ENCODE results near the gene ABCB9.

- TF ChIP-seq, protein P1, sequence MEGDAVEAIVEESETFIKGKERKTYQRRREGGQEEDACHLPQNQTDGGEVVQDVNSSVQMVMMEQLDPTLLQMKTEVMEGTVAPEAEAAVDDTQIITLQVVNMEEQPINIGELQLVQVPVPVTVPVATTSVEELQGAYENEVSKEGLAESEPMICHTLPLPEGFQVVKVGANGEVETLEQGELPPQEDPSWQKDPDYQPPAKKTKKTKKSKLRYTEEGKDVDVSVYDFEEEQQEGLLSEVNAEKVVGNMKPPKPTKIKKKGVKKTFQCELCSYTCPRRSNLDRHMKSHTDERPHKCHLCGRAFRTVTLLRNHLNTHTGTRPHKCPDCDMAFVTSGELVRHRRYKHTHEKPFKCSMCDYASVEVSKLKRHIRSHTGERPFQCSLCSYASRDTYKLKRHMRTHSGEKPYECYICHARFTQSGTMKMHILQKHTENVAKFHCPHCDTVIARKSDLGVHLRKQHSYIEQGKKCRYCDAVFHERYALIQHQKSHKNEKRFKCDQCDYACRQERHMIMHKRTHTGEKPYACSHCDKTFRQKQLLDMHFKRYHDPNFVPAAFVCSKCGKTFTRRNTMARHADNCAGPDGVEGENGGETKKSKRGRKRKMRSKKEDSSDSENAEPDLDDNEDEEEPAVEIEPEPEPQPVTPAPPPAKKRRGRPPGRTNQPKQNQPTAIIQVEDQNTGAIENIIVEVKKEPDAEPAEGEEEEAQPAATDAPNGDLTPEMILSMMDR (conservative IDR thresholded peaks at IDR 0.05; ENCODE audit: low read depth in 2 of 2) = peak in 1 of 2 experiments; percentile 26; a peak in 2 of 4 replicates
- TF ChIP-seq EZH2 (IDR thresholded peaks at IDR 0.05; ENCODE audit: low read depth, unreplicated experiment) (no peak), JUNB (IDR thresholded peaks at IDR 0.05; ENCODE audit: unreplicated experiment) (no peak), CREB1 (CRISPR knock-in tag; IDR thresholded peaks at IDR 0.05; ENCODE audit: low read depth) (no peak), REST (IDR thresholded peaks at IDR 0.05; ENCODE audit: unreplicated experiment) (no peak), POLR2AphosphoS5 (IDR thresholded peaks at IDR 0.05; ENCODE audit: low read depth) (no peak), EZH2phosphoT487 (IDR thresholded peaks at IDR 0.05; ENCODE audit: unreplicated experiment) (no peak), ZNF114 (CRISPR knock-in tag; IDR thresholded peaks at IDR 0.05) (no peak)
- TF ChIP-seq, protein P2, sequence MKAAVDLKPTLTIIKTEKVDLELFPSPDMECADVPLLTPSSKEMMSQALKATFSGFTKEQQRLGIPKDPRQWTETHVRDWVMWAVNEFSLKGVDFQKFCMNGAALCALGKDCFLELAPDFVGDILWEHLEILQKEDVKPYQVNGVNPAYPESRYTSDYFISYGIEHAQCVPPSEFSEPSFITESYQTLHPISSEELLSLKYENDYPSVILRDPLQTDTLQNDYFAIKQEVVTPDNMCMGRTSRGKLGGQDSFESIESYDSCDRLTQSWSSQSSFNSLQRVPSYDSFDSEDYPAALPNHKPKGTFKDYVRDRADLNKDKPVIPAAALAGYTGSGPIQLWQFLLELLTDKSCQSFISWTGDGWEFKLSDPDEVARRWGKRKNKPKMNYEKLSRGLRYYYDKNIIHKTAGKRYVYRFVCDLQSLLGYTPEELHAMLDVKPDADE (IDR thresholded peaks at IDR 0.05) = no peak
Observed at GRCh38 chr12:122947352-122947792, 18.9 kb downstream of the ABCB9 start.
